Measurements from ENCODE around the gene CNOT2.

CNOT2 gene

DNA sequence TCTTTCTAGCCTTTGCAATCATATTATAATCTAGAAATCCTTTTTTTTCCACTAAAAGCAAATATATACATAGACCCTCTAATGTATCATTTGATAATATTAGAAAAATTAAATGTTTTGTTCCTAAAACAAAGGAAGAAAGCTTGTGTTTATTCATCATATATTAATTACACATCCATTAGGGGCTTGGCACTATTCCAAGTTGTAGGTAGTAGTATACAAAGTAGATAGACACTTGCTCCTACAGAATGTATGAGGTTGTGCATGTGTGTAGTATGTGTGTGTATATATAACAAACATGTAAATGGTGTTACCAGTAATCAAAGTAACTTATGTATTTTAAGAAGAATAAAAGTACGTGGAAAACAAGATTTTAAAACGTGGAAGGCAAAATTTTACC lies 107.8 kb downstream of the CNOT2 start:
- Histone ChIP-seq H3K27me3 (ENCODE audit: insufficient read depth, low read length, poor library complexity) (no peaks in the 10 kb centered on the region), H3K23ac (ENCODE audit: low read length) (no peak overlapping the region), H2BK15ac (replicated peaks; ENCODE audit: low read depth) (no peak overlapping the region), H3K79me2 (ENCODE audit: control insufficient read depth, insufficient read depth, low read length) (no peaks in the 10 kb centered on the region), H2BK5ac (ENCODE audit: low read length) (no peak overlapping the region), H3K4me1 (ENCODE audit: control insufficient read depth, low read depth, low read length) (no peaks in the 10 kb centered on the region), H3K56ac (ENCODE audit: low read length) (no peak overlapping the region), H3K18ac (ENCODE audit: low read length) (no peak overlapping the region), H3K4ac (ENCODE audit: low read depth, low read length) (no peak overlapping the region), H2BK120ac (ENCODE audit: low read depth, low read length) (no peak overlapping the region), H4K5ac (ENCODE audit: low read length) (no peak overlapping the region), H3K4me2 (ENCODE audit: low read length) (no peak overlapping the region), H3K9ac (ENCODE audit: low read length) (no peak overlapping the region), H3K79me1 (ENCODE audit: low read length) (no peaks in the 10 kb centered on the region), H3K4me3 (ENCODE audit: low read length) (no peak overlapping the region), H4K8ac (ENCODE audit: low read depth, low read length) (no peak overlapping the region), H3K27ac (ENCODE audit: low read depth, low read length) (no peak overlapping the region), H2AK5ac (ENCODE audit: low read length) (no peak overlapping the region), H3K36me3 (ENCODE audit: control insufficient read depth, insufficient read depth, low read length) (no peaks in the 10 kb centered on the region)
- 100% methylated on average over 1 of the region's 2 CpGs for WGBS (ENCODE audit: extremely low coverage, insufficient coverage, low lambda C conversion rate)
- no peak for DNase-seq

DNA sequence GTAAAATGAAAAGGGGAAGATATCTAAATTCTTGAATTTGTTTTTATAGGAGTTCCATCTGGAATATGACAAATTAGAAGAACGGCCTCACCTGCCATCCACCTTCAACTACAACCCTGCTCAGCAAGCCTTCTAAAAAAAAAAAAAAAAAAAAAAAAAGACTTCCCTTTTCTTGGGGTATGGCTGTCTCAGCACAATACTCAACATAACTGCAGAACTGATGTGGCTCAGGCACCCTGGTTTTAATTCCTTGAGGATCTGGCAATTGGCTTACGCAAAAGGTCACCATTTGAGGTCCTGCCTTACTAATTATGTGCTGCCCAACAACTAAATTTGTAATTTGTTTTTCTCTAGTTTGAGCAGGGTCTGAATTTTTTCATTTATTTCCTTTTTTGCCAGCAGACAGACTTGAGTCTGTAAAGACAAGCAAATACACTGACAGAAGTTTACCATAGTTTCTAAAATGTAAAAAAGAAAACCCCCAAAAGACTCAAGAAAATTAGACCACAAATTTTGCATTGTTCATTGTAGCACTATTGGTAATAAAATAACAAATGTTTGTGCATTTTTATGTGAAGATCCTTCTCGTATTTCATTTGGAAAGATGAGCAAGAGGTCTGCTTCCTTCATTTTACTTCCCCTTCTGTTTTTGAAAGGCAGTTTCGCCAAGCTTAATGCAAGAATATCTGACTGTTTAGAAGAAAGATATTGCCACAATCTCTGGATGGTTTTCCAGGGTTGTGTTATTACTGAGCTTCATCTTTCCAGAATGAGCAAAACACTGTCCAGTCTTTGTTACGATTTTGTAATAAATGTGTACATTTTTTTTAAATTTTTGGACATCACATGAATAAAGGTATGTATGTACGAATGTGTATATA lies 110.8 kb downstream of the CNOT2 start:
- Histone ChIP-seq H3K56ac (ENCODE audit: low read length) (no peak overlapping the region), H3K4me2 (ENCODE audit: low read length) (no peak overlapping the region), H4K8ac (ENCODE audit: low read depth, low read length) (no peak overlapping the region), H2BK5ac (ENCODE audit: low read length) (no peak overlapping the region), H3K27ac (ENCODE audit: low read depth, low read length) (no peak overlapping the region), H3K4me1 (ENCODE audit: control insufficient read depth, low read depth, low read length) (no peaks in the 10 kb centered on the region), H2BK120ac (ENCODE audit: low read depth, low read length) (no peak overlapping the region), H3K23ac (ENCODE audit: low read length) (no peak overlapping the region), H3K79me2 (ENCODE audit: control insufficient read depth, insufficient read depth, low read length) (no peaks in the 10 kb centered on the region), H3K79me1 (ENCODE audit: low read length) (no peaks in the 10 kb centered on the region), H2AK5ac (ENCODE audit: low read length) (no peak overlapping the region), H3K4me3 (ENCODE audit: low read length) (no peak overlapping the region), H2BK15ac (replicated peaks; ENCODE audit: low read depth) (no peak overlapping the region), H3K4ac (ENCODE audit: low read depth, low read length) (no peak overlapping the region), H3K18ac (ENCODE audit: low read length) (no peak overlapping the region), H4K5ac (ENCODE audit: low read length) (no peak overlapping the region), H3K27me3 (ENCODE audit: insufficient read depth, low read length, poor library complexity) (no peaks in the 10 kb centered on the region), H3K9ac (ENCODE audit: low read length) (no peak overlapping the region), H3K36me3 (ENCODE audit: control insufficient read depth, insufficient read depth, low read length) (no peaks in the 10 kb centered on the region)
- DNase-seq = no peak
- WGBS (ENCODE audit: extremely low coverage, insufficient coverage, low lambda C conversion rate) = 100% methylated on average over 2 of the region's 6 CpGs

DNA sequence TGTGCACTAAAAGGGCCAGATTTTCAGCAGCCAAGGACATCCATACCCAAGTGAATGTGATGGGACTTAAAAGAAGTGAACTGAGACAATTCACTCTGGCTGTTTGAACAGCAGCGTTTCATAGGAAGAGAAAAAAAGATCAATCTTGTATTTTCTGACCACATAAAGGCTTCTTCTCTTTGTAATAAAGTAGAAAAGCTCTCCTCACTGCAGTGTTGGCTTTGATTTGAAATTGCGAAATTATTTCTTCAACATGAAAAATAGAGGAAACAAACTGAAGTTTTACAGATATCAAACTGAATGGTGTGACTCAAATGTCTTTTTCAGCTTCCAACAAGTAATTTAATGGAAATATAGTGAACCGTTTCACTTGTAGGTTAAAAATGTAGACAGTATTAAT lies 111.6 kb downstream of the CNOT2 start:
- no peak for DNase-seq
- H3K4ac ChIP-seq (ENCODE audit: low read depth, low read length) = no peak overlapping the region
- no peak overlapping the region for H2BK15ac ChIP-seq (replicated peaks; ENCODE audit: low read depth)
- H3K36me3 ChIP-seq (ENCODE audit: control insufficient read depth, insufficient read depth, low read length) = no peaks in the 10 kb centered on the region
- no peak overlapping the region for H3K27ac ChIP-seq (ENCODE audit: low read depth, low read length)
- no CpG with 5 or more reads among the region's 3 CpGs for WGBS (ENCODE audit: extremely low coverage, insufficient coverage, low lambda C conversion rate)
- no peak overlapping the region for H3K23ac ChIP-seq (ENCODE audit: low read length)
- H3K27me3 ChIP-seq (ENCODE audit: insufficient read depth, low read length, poor library complexity) = no peaks in the 10 kb centered on the region
- no peak overlapping the region for H2BK120ac ChIP-seq (ENCODE audit: low read depth, low read length)
- H4K5ac ChIP-seq (ENCODE audit: low read length) = no peak overlapping the region
- no peak overlapping the region for H3K56ac ChIP-seq (ENCODE audit: low read length)
- H3K18ac ChIP-seq (ENCODE audit: low read length) = no peak overlapping the region
- H4K8ac ChIP-seq (ENCODE audit: low read depth, low read length) = no peak overlapping the region
- H2BK5ac ChIP-seq (ENCODE audit: low read length) = no peak overlapping the region
- no peak overlapping the region for H3K9ac ChIP-seq (ENCODE audit: low read length)
- no peaks in the 10 kb centered on the region for H3K79me1 ChIP-seq (ENCODE audit: low read length)
- H3K79me2 ChIP-seq (ENCODE audit: control insufficient read depth, insufficient read depth, low read length) = no peaks in the 10 kb centered on the region
- no peaks in the 10 kb centered on the region for H3K4me1 ChIP-seq (ENCODE audit: control insufficient read depth, low read depth, low read length)
- no peak overlapping the region for H3K4me2 ChIP-seq (ENCODE audit: low read length)
- no peak overlapping the region for H2AK5ac ChIP-seq (ENCODE audit: low read length)
- no peak overlapping the region for H3K4me3 ChIP-seq (ENCODE audit: low read length)

DNA sequence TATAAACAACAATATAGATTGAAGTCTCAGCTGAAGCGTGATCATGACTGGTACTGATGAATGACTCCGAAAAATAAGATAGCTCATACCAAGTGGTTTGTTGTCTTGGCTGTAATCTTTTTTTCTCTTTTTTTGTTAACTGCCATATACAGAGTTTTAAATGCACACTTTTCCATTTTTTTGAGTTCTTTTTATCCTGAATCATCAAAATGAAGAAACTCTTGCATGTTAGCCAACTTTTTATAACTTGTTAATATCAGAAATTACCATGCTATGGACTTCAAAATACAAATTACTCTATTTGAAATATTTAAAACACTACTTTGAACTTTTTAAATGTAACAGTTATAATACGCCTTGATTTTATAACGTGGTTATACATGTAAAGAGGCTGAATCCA lies 112.7 kb downstream of the CNOT2 start:
- H2BK5ac ChIP-seq (ENCODE audit: low read length) = no peak overlapping the region
- no CpG with 5 or more reads among the region's 4 CpGs for WGBS (ENCODE audit: extremely low coverage, insufficient coverage, low lambda C conversion rate)
- no peak overlapping the region for H3K27ac ChIP-seq (ENCODE audit: low read depth, low read length)

DNA sequence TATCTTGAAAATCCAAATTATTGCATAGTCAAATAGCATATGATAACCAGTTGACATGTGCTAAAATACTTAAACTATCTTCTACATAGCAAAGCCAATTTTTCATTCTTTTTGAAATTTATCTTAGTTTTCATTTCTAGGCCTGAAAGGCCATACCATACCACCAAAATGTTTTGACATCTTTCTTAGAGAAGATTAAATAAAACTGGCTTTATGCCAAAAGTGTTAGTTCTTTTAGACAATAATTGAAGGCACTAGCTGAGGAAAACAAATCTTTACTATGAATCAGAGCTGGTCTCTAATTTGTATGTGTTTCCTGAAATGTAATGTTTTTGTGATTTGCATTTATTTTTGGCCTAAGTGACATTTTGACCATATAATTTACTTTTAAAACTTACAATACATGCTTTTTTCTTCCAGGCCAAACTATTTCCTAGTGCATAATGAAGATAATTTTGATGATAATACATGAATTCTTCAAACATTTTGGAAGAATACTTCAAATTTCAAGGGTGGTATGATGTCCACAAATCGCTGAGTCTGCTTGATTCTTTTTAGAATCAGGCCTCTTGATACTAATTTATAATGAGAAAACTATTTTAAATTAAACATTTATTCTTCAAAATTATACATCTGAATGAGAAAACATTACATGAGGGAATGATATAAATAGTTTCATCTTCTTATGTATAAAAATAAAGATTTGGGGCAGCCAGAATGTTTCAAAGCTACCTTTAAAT lies 116.4 kb downstream of the CNOT2 start:
- H3K9ac ChIP-seq (ENCODE audit: low read length) = no peak overlapping the region
- no peak overlapping the region for H2BK120ac ChIP-seq (ENCODE audit: low read depth, low read length)
- H3K23ac ChIP-seq (ENCODE audit: low read length) = no peak overlapping the region
- H4K8ac ChIP-seq (ENCODE audit: low read depth, low read length) = no peak overlapping the region
- no peak overlapping the region for H2BK5ac ChIP-seq (ENCODE audit: low read length)
- WGBS (ENCODE audit: extremely low coverage, insufficient coverage, low lambda C conversion rate) = no CpG with 5 or more reads among the region's 1 CpG
- no peak overlapping the region for H2AK5ac ChIP-seq (ENCODE audit: low read length)
- H3K4me2 ChIP-seq (ENCODE audit: low read length) = no peak overlapping the region
- H3K27ac ChIP-seq (ENCODE audit: low read depth, low read length) = no peak overlapping the region
- H4K5ac ChIP-seq (ENCODE audit: low read length) = no peak overlapping the region
- DNase-seq = no peak
- no peaks in the 10 kb centered on the region for H3K27me3 ChIP-seq (ENCODE audit: insufficient read depth, low read length, poor library complexity)
- no peak overlapping the region for H3K4ac ChIP-seq (ENCODE audit: low read depth, low read length)
- no peak overlapping the region for H3K56ac ChIP-seq (ENCODE audit: low read length)
- no peak overlapping the region for H3K18ac ChIP-seq (ENCODE audit: low read length)
- no peak overlapping the region for H2BK15ac ChIP-seq (replicated peaks; ENCODE audit: low read depth)
- no peaks in the 10 kb centered on the region for H3K36me3 ChIP-seq (ENCODE audit: control insufficient read depth, insufficient read depth, low read length)
- no peaks in the 10 kb centered on the region for H3K79me1 ChIP-seq (ENCODE audit: low read length)
- no peaks in the 10 kb centered on the region for H3K4me1 ChIP-seq (ENCODE audit: control insufficient read depth, low read depth, low read length)
- no peak overlapping the region for H3K4me3 ChIP-seq (ENCODE audit: low read length)
- H3K79me2 ChIP-seq (ENCODE audit: control insufficient read depth, insufficient read depth, low read length) = no peaks in the 10 kb centered on the region

More for the DNA sequence above, 112.7 kb downstream of the CNOT2 start:
- H4K8ac ChIP-seq (ENCODE audit: low read depth, low read length) = no peak overlapping the region
- H3K56ac ChIP-seq (ENCODE audit: low read length) = no peak overlapping the region
- H2BK15ac ChIP-seq (replicated peaks; ENCODE audit: low read depth) = no peak overlapping the region
- H2AK5ac ChIP-seq (ENCODE audit: low read length) = no peak overlapping the region
- H3K4me3 ChIP-seq (ENCODE audit: low read length) = no peak overlapping the region
- H3K36me3 ChIP-seq (ENCODE audit: control insufficient read depth, insufficient read depth, low read length) = no peaks in the 10 kb centered on the region
- H3K79me2 ChIP-seq (ENCODE audit: control insufficient read depth, insufficient read depth, low read length) = no peaks in the 10 kb centered on the region
- no peak overlapping the region for H2BK120ac ChIP-seq (ENCODE audit: low read depth, low read length)
- H3K18ac ChIP-seq (ENCODE audit: low read length) = no peak overlapping the region
- no peak overlapping the region for H3K4me2 ChIP-seq (ENCODE audit: low read length)
- H3K9ac ChIP-seq (ENCODE audit: low read length) = no peak overlapping the region
- H3K23ac ChIP-seq (ENCODE audit: low read length) = no peak overlapping the region
- no peaks in the 10 kb centered on the region for H3K79me1 ChIP-seq (ENCODE audit: low read length)
- H3K4me1 ChIP-seq (ENCODE audit: control insufficient read depth, low read depth, low read length) = no peaks in the 10 kb centered on the region
- no peak overlapping the region for H4K5ac ChIP-seq (ENCODE audit: low read length)
- no peaks in the 10 kb centered on the region for H3K27me3 ChIP-seq (ENCODE audit: insufficient read depth, low read length, poor library complexity)
- DNase-seq = no peak
- H3K4ac ChIP-seq (ENCODE audit: low read depth, low read length) = no peak overlapping the region

Data from mesendoderm (in vitro differentiated cells).